ENCODE data around the gene ZNF653. TPM values are rescaled to one million over a fixed set of nuclear protein-coding genes. Genes with fewer than 3 reads are reported as not detected.

Gene ZNF653
- polyA plus RNA-seq, 1 experiment, result 2.1 TPM

GRCh38 chr19:11505032-11505503 is 571 bp downstream of the ZNF653 start:
- peak; percentile 86 for DNase-seq (ENCODE audit: low read depth, low spot score)
- peak overlapping the region; percentile 25 for H3K27ac ChIP-seq (ENCODE audit: low read depth, low read length)
- TF ChIP-seq CTCF (IDR thresholded peaks at IDR 0.05; ENCODE audit: low read depth, low read length), result no peak
- peak overlapping the region; percentile 67 for H3K4me3 ChIP-seq (ENCODE audit: low read depth, low read length)
- ChIA-PET CTCF (no interaction called here), POLR2A (no interaction called here)
- no peaks in the 10 kb centered on the region for H3K27me3 ChIP-seq (ENCODE audit: control insufficient read depth, insufficient read depth, low read length)
- peaks cover 3% of the 10 kb centered on the region; the same call in 1 of the 2 replicates for H3K9me3 ChIP-seq (ENCODE audit: control insufficient read depth, insufficient read depth, low read length)

GRCh38 chr19:11504502-11505031 is 1.1 kb downstream of the ZNF653 start:
- no peak for DNase-seq (ENCODE audit: low read depth, low spot score)
- H3K9me3 ChIP-seq (ENCODE audit: control insufficient read depth, insufficient read depth, low read length), result peaks cover 3% of the 10 kb centered on the region; the same call in 1 of the 2 replicates
- peak overlapping the region; percentile 25 for H3K27ac ChIP-seq (ENCODE audit: low read depth, low read length)
- TF ChIP-seq CTCF (IDR thresholded peaks at IDR 0.05; ENCODE audit: low read depth, low read length), result no peak
- no peaks in the 10 kb centered on the region for H3K27me3 ChIP-seq (ENCODE audit: control insufficient read depth, insufficient read depth, low read length)
- ChIA-PET CTCF (interaction anchor here (0.6 kb wide), 1 partner anchor 59 kb away, joined by 6 read pairs; no protein-coding TSS in a partner anchor), POLR2A (no interaction called here)
- H3K4me3 ChIP-seq (ENCODE audit: low read depth, low read length), result peak overlapping the region; percentile 67

- no peak for DNase-seq (ENCODE audit: low read depth, low spot score)
- ChIA-PET POLR2A (no interaction called here), CTCF (no interaction called here)
- Histone ChIP-seq H3K27me3 (ENCODE audit: control insufficient read depth, insufficient read depth, low read length) (no peaks in the 10 kb centered on the region), H3K9me3 (ENCODE audit: control insufficient read depth, insufficient read depth, low read length) (no peaks in the 10 kb centered on the region; the same call in 1 of the 2 replicates), H3K27ac (ENCODE audit: low read depth, low read length) (no peak overlapping the region), H3K4me3 (ENCODE audit: low read depth, low read length) (no peak overlapping the region)
- TF ChIP-seq CTCF (IDR thresholded peaks at IDR 0.05; ENCODE audit: low read depth, low read length), result no peak
These were observed 5.7 kb downstream of the ZNF653 start for GRCh38 chr19:11499890-11500420.

- Histone ChIP-seq H3K4me3 (ENCODE audit: low read depth, low read length) (no peak overlapping the region), H3K27me3 (ENCODE audit: control insufficient read depth, insufficient read depth, low read length) (no peaks in the 10 kb centered on the region), H3K27ac (ENCODE audit: low read depth, low read length) (no peak overlapping the region), H3K9me3 (ENCODE audit: control insufficient read depth, insufficient read depth, low read length) (no peaks in the 10 kb centered on the region; the same call in 1 of the 2 replicates)
- ChIA-PET CTCF (no interaction called here), POLR2A (no interaction called here)
- DNase-seq (ENCODE audit: low read depth, low spot score), result no peak
- no peak for TF ChIP-seq CTCF (IDR thresholded peaks at IDR 0.05; ENCODE audit: low read depth, low read length)
These were observed 6.4 kb downstream of the ZNF653 start for GRCh38 chr19:11499220-11499726.

Data from AG04450 (cell line).